Spleen (tissue), 7 donors: ENCODE results near the gene DNAJC1.

Experiments used
- POLR2AphosphoS5 ChIP-seq, 3 donors: sonication (generic); formaldehyde crosslinking; IDR thresholded peaks; one replicate each; pipeline ENCODE4 v1.5.1; 2017; ENCODE audit warnings: antibody characterized with exemption in 3 of 3
- TF ChIP-seq, protein P1 (sequence below), 11 experiments: fragments of 200-600 bp in 7 of 11; fragments of 450-650 bp in 4 of 11; sonication (generic) in 4 of 11; IDR thresholded peaks in 8 of 11; conservative IDR thresholded peaks in 3 of 11; 1 replicate in 7 of 11; 2 replicates in 4 of 11; pipeline versions ENCODE4 v1.4.0 to v1.8.0; 2016 to 2021; ENCODE audit warnings: antibody characterized with exemption in 11 of 11, inconsistent platforms in 4 of 11, mild to moderate bottlenecking in 1 of 11
- donor health status: DM: no; HTN: no; CAD: no; lungs with moderate emphysema.
- donor health status: DM: no; HTN: no; CAD: no.
- donor health status: DM: no; HTN: no; CAD: no.

DNA sequence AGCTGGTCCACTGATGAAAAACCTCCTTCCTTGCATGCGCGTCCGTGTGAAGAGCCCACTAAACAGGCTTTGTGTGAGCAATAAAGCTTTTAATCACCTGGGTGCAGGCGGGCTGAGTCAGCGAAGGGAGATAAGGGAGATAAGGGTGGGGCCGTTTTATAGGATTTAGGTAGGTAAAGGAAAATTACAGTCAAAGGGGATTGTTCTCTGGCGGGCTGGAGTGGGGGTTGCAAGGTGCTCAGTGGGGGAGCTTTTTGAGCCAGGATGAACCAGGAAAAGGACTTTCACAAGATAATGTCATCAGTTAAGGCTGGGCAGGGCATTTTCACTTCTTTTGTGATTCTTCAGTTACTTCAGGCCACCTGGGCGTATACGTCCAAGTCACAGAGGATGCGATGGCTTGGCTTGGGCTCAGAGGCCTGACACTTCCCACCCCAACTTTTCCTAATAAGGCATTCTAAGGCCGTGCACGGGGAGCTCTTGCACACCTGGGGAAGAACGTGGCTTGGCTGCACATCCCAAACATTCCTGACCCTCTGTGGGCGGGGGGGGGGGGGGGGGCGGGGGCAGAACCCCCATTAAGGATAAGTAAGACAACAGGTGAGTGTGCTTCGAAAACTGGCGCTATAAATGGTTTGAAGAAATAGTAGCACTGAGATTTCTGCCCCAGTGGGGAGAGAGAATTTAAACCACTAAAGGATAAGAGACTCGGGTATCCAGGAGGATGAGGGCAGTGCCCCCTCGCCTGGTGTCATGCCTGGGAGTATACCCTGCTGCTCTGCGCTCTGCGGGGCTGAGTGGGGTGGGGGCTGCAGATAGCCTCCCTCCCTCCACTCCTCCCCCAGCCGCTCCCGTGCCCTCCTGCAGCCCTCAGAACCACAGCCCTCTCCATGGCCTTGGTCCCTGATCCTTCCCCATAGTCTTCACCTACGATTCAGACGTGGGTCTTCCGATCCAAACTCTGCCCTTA, 251.9 kb downstream of the DNAJC1 start:
- TF ChIP-seq, protein P1, sequence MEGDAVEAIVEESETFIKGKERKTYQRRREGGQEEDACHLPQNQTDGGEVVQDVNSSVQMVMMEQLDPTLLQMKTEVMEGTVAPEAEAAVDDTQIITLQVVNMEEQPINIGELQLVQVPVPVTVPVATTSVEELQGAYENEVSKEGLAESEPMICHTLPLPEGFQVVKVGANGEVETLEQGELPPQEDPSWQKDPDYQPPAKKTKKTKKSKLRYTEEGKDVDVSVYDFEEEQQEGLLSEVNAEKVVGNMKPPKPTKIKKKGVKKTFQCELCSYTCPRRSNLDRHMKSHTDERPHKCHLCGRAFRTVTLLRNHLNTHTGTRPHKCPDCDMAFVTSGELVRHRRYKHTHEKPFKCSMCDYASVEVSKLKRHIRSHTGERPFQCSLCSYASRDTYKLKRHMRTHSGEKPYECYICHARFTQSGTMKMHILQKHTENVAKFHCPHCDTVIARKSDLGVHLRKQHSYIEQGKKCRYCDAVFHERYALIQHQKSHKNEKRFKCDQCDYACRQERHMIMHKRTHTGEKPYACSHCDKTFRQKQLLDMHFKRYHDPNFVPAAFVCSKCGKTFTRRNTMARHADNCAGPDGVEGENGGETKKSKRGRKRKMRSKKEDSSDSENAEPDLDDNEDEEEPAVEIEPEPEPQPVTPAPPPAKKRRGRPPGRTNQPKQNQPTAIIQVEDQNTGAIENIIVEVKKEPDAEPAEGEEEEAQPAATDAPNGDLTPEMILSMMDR (IDR thresholded peaks at IDR 0.05 in 8 of 11, conservative IDR thresholded peaks at IDR 0.05 in 3 of 11) = no peak
- no peak for TF ChIP-seq POLR2AphosphoS5 (IDR thresholded peaks at IDR 0.05)
